HCT116 (cell line): ENCODE data around the gene CFAP47. TPM values are rescaled to one million over a fixed set of nuclear protein-coding genes. Genes with fewer than 3 reads are reported as not detected.

Experiments used
- ATAC-seq: fragments of 200-7000 bp; cut with Tn5 transposase; 2 replicates; pipeline ENCODE4 v1.9.1; 2020; ENCODE audit warnings: mild to moderate bottlenecking, moderate library complexity
- BruUV-seq: library from RNA; stranded (reverse); fragments of 400-500 nt; replicated peaks from 2 replicates; lab custom pipeline; 2021; lab: Mats Ljungman, UMichigan
- CTCF ChIA-PET: fragments of 300-600 bp; sonication (Branson Sonifier 250); formaldehyde crosslinking; loops from one replicate; lab custom pipeline; 2021; ENCODE audit warnings: antibody characterized with exemption; lab: Charles Lee
- POLR2A ChIA-PET: fragments of 300-600, 350-600 bp; sonication (Branson Sonifier 250); formaldehyde crosslinking; loops from one replicate; lab custom pipeline; 2021; ENCODE audit warnings: antibody characterized with exemption; lab: Charles Lee
- RAD21 ChIA-PET, 2 experiments: fragments of 300-600 bp; sonication (Branson Sonifier 250); formaldehyde crosslinking; loops; one replicate each; lab custom pipeline; 2023; ENCODE audit warnings: low total read pairs in 2 of 2; ENCODE audit not compliant: uncharacterized antibody in 2 of 2, unreplicated experiment in 2 of 2, low non-redundant PET in 1 of 2; lab: Charles Lee
- DNase-seq: peaks from one replicate; pipeline ENCODE4 v3.0.0-alpha.2; 2010; ENCODE audit warnings: low read depth, low spot score
- H2AFZ ChIP-seq: fragments of 200-600 bp; shearing (Covaris generic), sonication (generic); 2 replicates; pipeline ENCODE4 v1.6.1; 2017; ENCODE audit warnings: low read depth, mixed run types, mixed read lengths, antibody characterized with exemption, low read length; ENCODE audit not compliant: poor library complexity, severe bottlenecking
- H3K27ac ChIP-seq: 2 replicates; pipeline ENCODE4 v1.5.1; 2012; ENCODE audit warnings: low read depth, low read length
- H3K27me3 ChIP-seq: fragments of 200-600 bp; sonication (generic); 2 replicates; pipeline ENCODE4 v1.6.1; 2016; ENCODE audit warnings: mixed run types, low read length, mixed read lengths; ENCODE audit not compliant: insufficient read depth
- H3K36me3 ChIP-seq, 2 experiments: fragments of 200-500 bp in 1 of 2; fragments of 200-600 bp in 1 of 2; sonication (Bioruptor generic) in 1 of 2; sonication (generic) in 1 of 2; 2 replicates each; pipeline versions ENCODE4 v1.5.1 to v1.6.1; 2014 to 2016; ENCODE audit warnings: low read length in 2 of 2, inconsistent platforms in 1 of 2, mixed read lengths in 1 of 2, mixed run types in 1 of 2; ENCODE audit not compliant: insufficient read depth in 2 of 2, control insufficient read depth in 1 of 2
- H3K4me1 ChIP-seq, 2 experiments: fragments of 200-600 bp in 1 of 2; sonication (generic) in 1 of 2; 2 replicates each; pipeline versions ENCODE4 v1.5.1 to v1.6.1; 2012 to 2017; ENCODE audit warnings: low read length in 2 of 2, inconsistent platforms in 1 of 2, mild to moderate bottlenecking in 1 of 2, mixed read lengths in 1 of 2, mixed run types in 1 of 2, moderate library complexity in 1 of 2; ENCODE audit not compliant: insufficient read depth in 2 of 2, control insufficient read depth in 1 of 2
- H3K4me2 ChIP-seq: fragments of 200-600 bp; sonication (generic); 2 replicates; pipeline ENCODE4 v1.6.1; 2017; ENCODE audit warnings: mixed run types, low read length, mixed read lengths
- H3K4me3 ChIP-seq, 2 experiments: fragments of 200-600 bp in 1 of 2; sonication (generic) in 1 of 2; replicated peaks in 1 of 2; 2 replicates each; pipeline ENCODE4 v1.5.1; 2011 to 2016; ENCODE audit warnings: low read length in 2 of 2, control low read depth in 1 of 2, low read depth in 1 of 2, mild to moderate bottlenecking in 1 of 2, mixed read lengths in 1 of 2, mixed run types in 1 of 2
- H3K79me2 ChIP-seq: fragments of 200-600 bp; sonication (generic); 2 replicates; pipeline ENCODE4 v1.6.1; 2017; ENCODE audit warnings: mild to moderate bottlenecking, mixed run types, low read length, moderate library complexity, mixed read lengths; ENCODE audit not compliant: insufficient read depth
- H3K9ac ChIP-seq: fragments of 200-600 bp; sonication (generic); 2 replicates; pipeline ENCODE4 v1.6.1; 2016; ENCODE audit warnings: low read length, mixed read lengths
- H3K9me2 ChIP-seq: fragments of 200-600 bp; sonication (generic), shearing (Covaris generic); 2 replicates; pipeline ENCODE4 v1.6.1; 2017; ENCODE audit warnings: mixed run types, mild to moderate bottlenecking, moderate library complexity; ENCODE audit not compliant: insufficient read depth
- H3K9me3 ChIP-seq, 2 experiments: fragments of 200-500 bp in 1 of 2; fragments of 200-600 bp in 1 of 2; sonication (Bioruptor generic) in 1 of 2; sonication (generic) in 1 of 2; 2 replicates each; pipeline ENCODE4 v1.6.1; 2014 to 2017; ENCODE audit warnings: low read length in 2 of 2, mixed read lengths in 2 of 2, inconsistent platforms in 1 of 2, low read depth in 1 of 2, mild to moderate bottlenecking in 1 of 2, mixed run types in 1 of 2, moderate library complexity in 1 of 2; ENCODE audit not compliant: control insufficient read depth in 1 of 2, insufficient read depth in 1 of 2
- H4K20me1 ChIP-seq: fragments of 200-600 bp; sonication (generic), shearing (Covaris generic); 2 replicates; pipeline ENCODE4 v1.6.1; 2017; ENCODE audit warnings: mixed run types, mild to moderate bottlenecking, moderate library complexity; ENCODE audit not compliant: insufficient read depth
- CBX3 ChIP-seq: IDR thresholded peaks from 2 replicates; pipeline ENCODE4 v1.6.1; 2012; ENCODE audit warnings: low read depth
- CEBPB ChIP-seq: IDR thresholded peaks from 2 replicates; pipeline ENCODE4 v1.6.1; 2012; ENCODE audit warnings: low read depth
- EZH2phosphoT487 ChIP-seq: fragments of 200-600 bp; IDR thresholded peaks from 2 replicates; pipeline ENCODE4 v1.6.1; 2018; ENCODE audit warnings: antibody characterized with exemption, borderline replicate concordance
- JUND ChIP-seq: IDR thresholded peaks from 2 replicates; pipeline ENCODE4 v1.6.1; 2012
- POLR2A ChIP-seq: IDR thresholded peaks from 2 replicates; pipeline ENCODE4 v1.7.0; 2011; ENCODE audit warnings: borderline replicate concordance; ENCODE audit not compliant: insufficient read depth, insufficient read length; ENCODE audit errors: extremely low read depth
- POLR2AphosphoS5 ChIP-seq: IDR thresholded peaks from 2 replicates; pipeline ENCODE4 v1.6.1; 2011; ENCODE audit warnings: mild to moderate bottlenecking, low read depth, low read length, moderate library complexity
- RAD21 ChIP-seq: IDR thresholded peaks from 2 replicates; pipeline ENCODE4 v1.6.1; 2012; ENCODE audit warnings: low read depth, mild to moderate bottlenecking
- SIN3A ChIP-seq: IDR thresholded peaks from 2 replicates; pipeline ENCODE4 v1.6.1; 2012; ENCODE audit warnings: low read depth
- SP1 ChIP-seq: IDR thresholded peaks from 2 replicates; pipeline ENCODE4 v1.6.1; 2012; ENCODE audit warnings: low read depth
- SRF ChIP-seq: IDR thresholded peaks from 2 replicates; pipeline ENCODE4 v1.6.1; 2012; ENCODE audit warnings: low read depth
- TCF7L2 ChIP-seq: IDR thresholded peaks from 2 replicates; pipeline ENCODE4 v1.7.0; 2011; ENCODE audit warnings: borderline replicate concordance, inconsistent platforms; ENCODE audit not compliant: insufficient read depth, insufficient read length; ENCODE audit errors: extremely low read depth
- ZBTB33 ChIP-seq: IDR thresholded peaks from 2 replicates; pipeline ENCODE4 v1.6.1; 2011; ENCODE audit warnings: mild to moderate bottlenecking, low read length, moderate library complexity; ENCODE audit not compliant: insufficient replicate concordance; ENCODE audit errors: extremely low read depth
- intact Hi-C: fragments of 100-400 bp; cut with micrococcal nuclease; formaldehyde crosslinking; loops from 2 replicates; pipeline ENCODE4 v1.10.0; 2022
- total RNA-seq: library from RNA; stranded (reverse); gene quantifications from one replicate; pipeline ENCODE4 v1.2.1, GENCODE V29; 2021; ENCODE audit not compliant: unreplicated experiment
- TF ChIP-seq, protein P1 (sequence below): IDR thresholded peaks from 2 replicates; pipeline ENCODE4 v1.6.1; 2012; ENCODE audit warnings: low read depth
- TF ChIP-seq, protein P2 (sequence below): IDR thresholded peaks from 2 replicates; pipeline ENCODE4 v1.6.1; 2012
- TF ChIP-seq, protein P3 (sequence below), 3 experiments: fragments of 200-600 bp in 1 of 3; sonication (generic) in 1 of 3; IDR thresholded peaks in 2 of 3; conservative IDR thresholded peaks in 1 of 3; 2 replicates each; pipeline ENCODE4 v1.5.1; 2012 to 2017; ENCODE audit warnings: low read depth in 2 of 3, low read length in 2 of 3, antibody characterized with exemption in 1 of 3, borderline replicate concordance in 1 of 3, control low read depth in 1 of 3, mild to moderate bottlenecking in 1 of 3, mixed read lengths in 1 of 3, mixed run types in 1 of 3, moderate library complexity in 1 of 3; ENCODE audit not compliant: insufficient read depth in 1 of 3

CFAP47 gene
- total RNA-seq, 1 experiment from 2014 or later = not detected

DNA sequence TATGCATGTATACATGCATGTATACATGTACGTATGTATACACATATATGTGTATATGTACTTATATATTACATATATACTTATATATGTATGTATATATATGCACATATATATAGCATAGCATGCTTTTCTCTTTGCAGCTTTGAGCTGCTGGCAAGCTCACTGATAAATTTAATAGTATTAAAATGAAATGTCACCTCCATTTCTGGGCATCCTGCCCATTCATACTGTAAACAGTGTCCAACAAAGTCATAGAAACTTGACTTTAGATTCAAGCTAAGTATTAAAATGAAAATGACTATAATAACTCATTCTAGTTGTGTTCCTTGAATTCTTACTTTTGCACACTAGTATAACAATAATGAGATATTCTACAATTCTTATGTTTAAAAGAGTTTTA is 163.7 kb downstream of the CFAP47 start:
- no peaks in the 10 kb centered on the region for H3K27me3 ChIP-seq
- TF ChIP-seq, protein P1, sequence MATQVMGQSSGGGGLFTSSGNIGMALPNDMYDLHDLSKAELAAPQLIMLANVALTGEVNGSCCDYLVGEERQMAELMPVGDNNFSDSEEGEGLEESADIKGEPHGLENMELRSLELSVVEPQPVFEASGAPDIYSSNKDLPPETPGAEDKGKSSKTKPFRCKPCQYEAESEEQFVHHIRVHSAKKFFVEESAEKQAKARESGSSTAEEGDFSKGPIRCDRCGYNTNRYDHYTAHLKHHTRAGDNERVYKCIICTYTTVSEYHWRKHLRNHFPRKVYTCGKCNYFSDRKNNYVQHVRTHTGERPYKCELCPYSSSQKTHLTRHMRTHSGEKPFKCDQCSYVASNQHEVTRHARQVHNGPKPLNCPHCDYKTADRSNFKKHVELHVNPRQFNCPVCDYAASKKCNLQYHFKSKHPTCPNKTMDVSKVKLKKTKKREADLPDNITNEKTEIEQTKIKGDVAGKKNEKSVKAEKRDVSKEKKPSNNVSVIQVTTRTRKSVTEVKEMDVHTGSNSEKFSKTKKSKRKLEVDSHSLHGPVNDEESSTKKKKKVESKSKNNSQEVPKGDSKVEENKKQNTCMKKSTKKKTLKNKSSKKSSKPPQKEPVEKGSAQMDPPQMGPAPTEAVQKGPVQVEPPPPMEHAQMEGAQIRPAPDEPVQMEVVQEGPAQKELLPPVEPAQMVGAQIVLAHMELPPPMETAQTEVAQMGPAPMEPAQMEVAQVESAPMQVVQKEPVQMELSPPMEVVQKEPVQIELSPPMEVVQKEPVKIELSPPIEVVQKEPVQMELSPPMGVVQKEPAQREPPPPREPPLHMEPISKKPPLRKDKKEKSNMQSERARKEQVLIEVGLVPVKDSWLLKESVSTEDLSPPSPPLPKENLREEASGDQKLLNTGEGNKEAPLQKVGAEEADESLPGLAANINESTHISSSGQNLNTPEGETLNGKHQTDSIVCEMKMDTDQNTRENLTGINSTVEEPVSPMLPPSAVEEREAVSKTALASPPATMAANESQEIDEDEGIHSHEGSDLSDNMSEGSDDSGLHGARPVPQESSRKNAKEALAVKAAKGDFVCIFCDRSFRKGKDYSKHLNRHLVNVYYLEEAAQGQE = no peak
- no peak for TF ChIP-seq POLR2AphosphoS5
- no peak for TF ChIP-seq SIN3A
- TF ChIP-seq, protein P2, sequence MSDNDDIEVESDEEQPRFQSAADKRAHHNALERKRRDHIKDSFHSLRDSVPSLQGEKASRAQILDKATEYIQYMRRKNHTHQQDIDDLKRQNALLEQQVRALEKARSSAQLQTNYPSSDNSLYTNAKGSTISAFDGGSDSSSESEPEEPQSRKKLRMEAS = no peak
- no peak for TF ChIP-seq POLR2A
- no peak for TF ChIP-seq SP1
- TF ChIP-seq, protein P3, sequence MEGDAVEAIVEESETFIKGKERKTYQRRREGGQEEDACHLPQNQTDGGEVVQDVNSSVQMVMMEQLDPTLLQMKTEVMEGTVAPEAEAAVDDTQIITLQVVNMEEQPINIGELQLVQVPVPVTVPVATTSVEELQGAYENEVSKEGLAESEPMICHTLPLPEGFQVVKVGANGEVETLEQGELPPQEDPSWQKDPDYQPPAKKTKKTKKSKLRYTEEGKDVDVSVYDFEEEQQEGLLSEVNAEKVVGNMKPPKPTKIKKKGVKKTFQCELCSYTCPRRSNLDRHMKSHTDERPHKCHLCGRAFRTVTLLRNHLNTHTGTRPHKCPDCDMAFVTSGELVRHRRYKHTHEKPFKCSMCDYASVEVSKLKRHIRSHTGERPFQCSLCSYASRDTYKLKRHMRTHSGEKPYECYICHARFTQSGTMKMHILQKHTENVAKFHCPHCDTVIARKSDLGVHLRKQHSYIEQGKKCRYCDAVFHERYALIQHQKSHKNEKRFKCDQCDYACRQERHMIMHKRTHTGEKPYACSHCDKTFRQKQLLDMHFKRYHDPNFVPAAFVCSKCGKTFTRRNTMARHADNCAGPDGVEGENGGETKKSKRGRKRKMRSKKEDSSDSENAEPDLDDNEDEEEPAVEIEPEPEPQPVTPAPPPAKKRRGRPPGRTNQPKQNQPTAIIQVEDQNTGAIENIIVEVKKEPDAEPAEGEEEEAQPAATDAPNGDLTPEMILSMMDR (IDR thresholded peaks at IDR 0.05 in 2 of 3, conservative IDR thresholded peaks at IDR 0.05 in 1 of 3; ENCODE audit: borderline replicate concordance in 1 of 3, insufficient read depth in 1 of 3, low read depth in 2 of 3, low read length in 2 of 3) = no peak
- no peak for TF ChIP-seq CBX3
- no peak for TF ChIP-seq TCF7L2
- no peak for TF ChIP-seq SRF
- TF ChIP-seq RAD21 = no peak
- no peak for TF ChIP-seq EZH2phosphoT487
- no peak for TF ChIP-seq CEBPB
- TF ChIP-seq JUND = no peak
- TF ChIP-seq ZBTB33 = no peak
- no peaks in the 10 kb centered on the region for H3K36me3 ChIP-seq
- no peaks in the 10 kb centered on the region for H4K20me1 ChIP-seq
- ChIA-PET RAD21 (no interaction called here), POLR2A (no interaction called here), CTCF (no interaction called here)
- no peaks in the 10 kb centered on the region for H3K9me2 ChIP-seq
- no peak overlapping the region for H3K9ac ChIP-seq
- no peak for ATAC-seq
- no peak for DNase-seq
- H3K4me2 ChIP-seq = no peak overlapping the region
- intact Hi-C loops = no loop called here
- H2AFZ ChIP-seq = no peak overlapping the region
- H3K27ac ChIP-seq = no peak overlapping the region
- no TSS peak for BruUV-seq
- H3K79me2 ChIP-seq = no peaks in the 10 kb centered on the region
- no peaks in the 10 kb centered on the region for H3K4me1 ChIP-seq
- H3K4me3 ChIP-seq = no peak overlapping the region
- no peaks in the 10 kb centered on the region for H3K9me3 ChIP-seq
